ENCODE measurements around the gene RAB36. TPM values are rescaled to one million over a fixed set of nuclear protein-coding genes. Genes with fewer than 3 reads are reported as not detected.

RAB36 gene
- total RNA-seq, 1 donor from 2014 or later: 3.5 TPM

GRCh38 chr22:23113847-23114720 lies 31.2 kb upstream of the RAB36 start:
- H3K4me3 ChIP-seq (ENCODE audit: low read depth, low read length): no peak overlapping the region
- TF ChIP-seq CTCF (conservative IDR thresholded peaks at IDR 0.05; ENCODE audit: low read depth, low read length): no peak
- DNase-seq (ENCODE audit: low read depth): no peak

- DNase-seq (ENCODE audit: low read depth): no peak
- no peak for TF ChIP-seq CTCF (conservative IDR thresholded peaks at IDR 0.05; ENCODE audit: low read depth, low read length)
- H3K4me3 ChIP-seq (ENCODE audit: low read depth, low read length): no peak overlapping the region
Measured at GRCh38 chr22:23114721-23115020, 30.6 kb upstream of the RAB36 start.

- no peak for TF ChIP-seq CTCF (conservative IDR thresholded peaks at IDR 0.05; ENCODE audit: low read depth, low read length)
- H3K4me3 ChIP-seq (ENCODE audit: low read depth, low read length): no peak overlapping the region
- no peak for DNase-seq (ENCODE audit: low read depth)
Measured at GRCh38 chr22:23115369-23115768, 29.9 kb upstream of the RAB36 start.

GRCh38 chr22:23115825-23116494 lies 29.3 kb upstream of the RAB36 start:
- no peak overlapping the region for H3K4me3 ChIP-seq (ENCODE audit: low read depth, low read length)
- DNase-seq (ENCODE audit: low read depth): no peak
- TF ChIP-seq CTCF (conservative IDR thresholded peaks at IDR 0.05; ENCODE audit: low read depth, low read length): no peak

- DNase-seq (ENCODE audit: low read depth): no peak
- H3K4me3 ChIP-seq (ENCODE audit: low read depth, low read length): no peak overlapping the region
- TF ChIP-seq CTCF (conservative IDR thresholded peaks at IDR 0.05; ENCODE audit: low read depth, low read length): no peak
Measured at GRCh38 chr22:23116506-23117263, 28.6 kb upstream of the RAB36 start.

GRCh38 chr22:23117275-23117674 lies 28.0 kb upstream of the RAB36 start:
- H3K4me3 ChIP-seq (ENCODE audit: low read depth, low read length): no peak overlapping the region
- no peak for TF ChIP-seq CTCF (conservative IDR thresholded peaks at IDR 0.05; ENCODE audit: low read depth, low read length)
- DNase-seq (ENCODE audit: low read depth): no peak

All from epithelial cell of proximal tubule (primary cell).